HL-60 (cell line): Measurements from ENCODE around the gene CIT.

ENCODE experiments used
- GABPA ChIP-seq: IDR thresholded peaks from 2 replicates; pipeline ENCODE4 v1.6.1; 2012; ENCODE audit warnings: low read depth
- POLR2AphosphoS5 ChIP-seq: IDR thresholded peaks from 2 replicates; pipeline ENCODE4 v1.6.1; 2012; ENCODE audit warnings: low read depth
- SPI1 ChIP-seq: IDR thresholded peaks from 2 replicates; pipeline ENCODE4 v1.6.1; 2012; ENCODE audit warnings: low read depth, mild to moderate bottlenecking, borderline replicate concordance
- TF ChIP-seq, protein P1 (sequence below): IDR thresholded peaks from one replicate; pipeline ENCODE4 v1.5.1; 2011; ENCODE audit warnings: low read length, control low read depth, inconsistent platforms; ENCODE audit not compliant: insufficient read depth
- TF ChIP-seq, protein P2 (sequence below): IDR thresholded peaks from 2 replicates; pipeline ENCODE4 v1.6.1; 2012; ENCODE audit warnings: low read depth; ENCODE audit not compliant: insufficient replicate concordance

DNA sequence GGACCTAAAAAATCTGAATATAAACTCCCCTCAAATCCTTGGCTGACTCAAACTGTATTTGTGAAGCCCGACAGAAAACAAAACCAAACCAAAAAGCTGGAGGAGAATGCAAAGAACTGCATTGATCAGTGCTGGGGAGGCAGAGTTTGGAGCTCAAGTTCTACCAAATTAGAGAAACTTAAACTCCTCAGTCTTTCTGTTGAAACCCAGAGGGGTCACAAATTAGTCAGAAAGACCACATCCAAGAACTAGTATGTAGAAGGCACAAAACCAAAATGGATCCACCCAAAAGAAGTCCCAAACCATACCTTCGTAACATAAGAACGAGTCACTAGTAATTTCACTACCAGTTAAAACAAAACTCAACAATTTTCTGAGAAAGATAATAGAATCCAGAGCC lies 224.5 kb downstream of the CIT start:
- TF ChIP-seq POLR2AphosphoS5 (no peak), GABPA (no peak), SPI1 (no peak)
- TF ChIP-seq, protein P1, sequence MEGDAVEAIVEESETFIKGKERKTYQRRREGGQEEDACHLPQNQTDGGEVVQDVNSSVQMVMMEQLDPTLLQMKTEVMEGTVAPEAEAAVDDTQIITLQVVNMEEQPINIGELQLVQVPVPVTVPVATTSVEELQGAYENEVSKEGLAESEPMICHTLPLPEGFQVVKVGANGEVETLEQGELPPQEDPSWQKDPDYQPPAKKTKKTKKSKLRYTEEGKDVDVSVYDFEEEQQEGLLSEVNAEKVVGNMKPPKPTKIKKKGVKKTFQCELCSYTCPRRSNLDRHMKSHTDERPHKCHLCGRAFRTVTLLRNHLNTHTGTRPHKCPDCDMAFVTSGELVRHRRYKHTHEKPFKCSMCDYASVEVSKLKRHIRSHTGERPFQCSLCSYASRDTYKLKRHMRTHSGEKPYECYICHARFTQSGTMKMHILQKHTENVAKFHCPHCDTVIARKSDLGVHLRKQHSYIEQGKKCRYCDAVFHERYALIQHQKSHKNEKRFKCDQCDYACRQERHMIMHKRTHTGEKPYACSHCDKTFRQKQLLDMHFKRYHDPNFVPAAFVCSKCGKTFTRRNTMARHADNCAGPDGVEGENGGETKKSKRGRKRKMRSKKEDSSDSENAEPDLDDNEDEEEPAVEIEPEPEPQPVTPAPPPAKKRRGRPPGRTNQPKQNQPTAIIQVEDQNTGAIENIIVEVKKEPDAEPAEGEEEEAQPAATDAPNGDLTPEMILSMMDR = no peak
- TF ChIP-seq, protein P2, sequence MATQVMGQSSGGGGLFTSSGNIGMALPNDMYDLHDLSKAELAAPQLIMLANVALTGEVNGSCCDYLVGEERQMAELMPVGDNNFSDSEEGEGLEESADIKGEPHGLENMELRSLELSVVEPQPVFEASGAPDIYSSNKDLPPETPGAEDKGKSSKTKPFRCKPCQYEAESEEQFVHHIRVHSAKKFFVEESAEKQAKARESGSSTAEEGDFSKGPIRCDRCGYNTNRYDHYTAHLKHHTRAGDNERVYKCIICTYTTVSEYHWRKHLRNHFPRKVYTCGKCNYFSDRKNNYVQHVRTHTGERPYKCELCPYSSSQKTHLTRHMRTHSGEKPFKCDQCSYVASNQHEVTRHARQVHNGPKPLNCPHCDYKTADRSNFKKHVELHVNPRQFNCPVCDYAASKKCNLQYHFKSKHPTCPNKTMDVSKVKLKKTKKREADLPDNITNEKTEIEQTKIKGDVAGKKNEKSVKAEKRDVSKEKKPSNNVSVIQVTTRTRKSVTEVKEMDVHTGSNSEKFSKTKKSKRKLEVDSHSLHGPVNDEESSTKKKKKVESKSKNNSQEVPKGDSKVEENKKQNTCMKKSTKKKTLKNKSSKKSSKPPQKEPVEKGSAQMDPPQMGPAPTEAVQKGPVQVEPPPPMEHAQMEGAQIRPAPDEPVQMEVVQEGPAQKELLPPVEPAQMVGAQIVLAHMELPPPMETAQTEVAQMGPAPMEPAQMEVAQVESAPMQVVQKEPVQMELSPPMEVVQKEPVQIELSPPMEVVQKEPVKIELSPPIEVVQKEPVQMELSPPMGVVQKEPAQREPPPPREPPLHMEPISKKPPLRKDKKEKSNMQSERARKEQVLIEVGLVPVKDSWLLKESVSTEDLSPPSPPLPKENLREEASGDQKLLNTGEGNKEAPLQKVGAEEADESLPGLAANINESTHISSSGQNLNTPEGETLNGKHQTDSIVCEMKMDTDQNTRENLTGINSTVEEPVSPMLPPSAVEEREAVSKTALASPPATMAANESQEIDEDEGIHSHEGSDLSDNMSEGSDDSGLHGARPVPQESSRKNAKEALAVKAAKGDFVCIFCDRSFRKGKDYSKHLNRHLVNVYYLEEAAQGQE = no peak
